NCI-H2107 (cell line): ENCODE data around the gene DRD1.

Experiments
- DNase-seq: peaks from one replicate; lab custom pipeline; 2025; lab: John Stamatoyannopoulos, UW

The DRD1 gene

GRCh38 chr5:175444060-175444904, at the start of gene DRD1:
DRD1 (minus strand) TSS chr5:175444182; CDS start chr5:175443099, 1,083 bp downstream.
- no peak for DNase-seq

GRCh38 chr5:175493726-175494125, 49.7 kb upstream of the DRD1 start:
- DNase-seq: no peak

- DNase-seq: no peak
Measured at GRCh38 chr5:175493260-175493659, 49.3 kb upstream of the DRD1 start.

GRCh38 chr5:175491223-175491622, 47.2 kb upstream of the DRD1 start:
- DNase-seq: no peak

GRCh38 chr5:175489693-175490443, 45.9 kb upstream of the DRD1 start:
- DNase-seq: no peak

- no peak for DNase-seq
Measured at GRCh38 chr5:175487514-175488222, 43.7 kb upstream of the DRD1 start.

- no peak for DNase-seq
Measured at GRCh38 chr5:175485631-175486030, 41.6 kb upstream of the DRD1 start.

- no peak for DNase-seq
Measured at GRCh38 chr5:175484829-175485228, 40.8 kb upstream of the DRD1 start.

- no peak for DNase-seq
Measured at GRCh38 chr5:175484322-175484721, 40.3 kb upstream of the DRD1 start.

GRCh38 chr5:175483337-175483736, 39.4 kb upstream of the DRD1 start:
- DNase-seq: no peak

GRCh38 chr5:175479125-175479881, 35.3 kb upstream of the DRD1 start:
- no peak for DNase-seq

GRCh38 chr5:175478384-175479124, 34.6 kb upstream of the DRD1 start, which contains the start of gene SFXN1:
SFXN1 (plus strand) TSS chr5:175478560; CDS start chr5:175492104, 13,544 bp downstream.
- peak; percentile 41 for DNase-seq

- DNase-seq: no peak
Measured at GRCh38 chr5:175478008-175478383, 34.0 kb upstream of the DRD1 start.

GRCh38 chr5:175477440-175477839, 33.5 kb upstream of the DRD1 start:
- DNase-seq: no peak

- no peak for DNase-seq
Measured at GRCh38 chr5:175475248-175475647, 31.3 kb upstream of the DRD1 start.

- DNase-seq: no peak
Measured at GRCh38 chr5:175472378-175472777, 28.4 kb upstream of the DRD1 start.

- DNase-seq: no peak
Measured at GRCh38 chr5:175471628-175472027, 27.6 kb upstream of the DRD1 start.

GRCh38 chr5:175471196-175471595, 27.2 kb upstream of the DRD1 start:
- no peak for DNase-seq

- DNase-seq: no peak
Measured at GRCh38 chr5:175470781-175471180, 26.8 kb upstream of the DRD1 start.

- DNase-seq: no peak
Measured at GRCh38 chr5:175469916-175470315, 25.9 kb upstream of the DRD1 start.

- DNase-seq: no peak
Measured at GRCh38 chr5:175468892-175469291, 24.9 kb upstream of the DRD1 start.
